HepG2 (cell line): ENCODE data around the gene ZBTB8B. TPM values are rescaled to one million over a fixed set of nuclear protein-coding genes. Genes with fewer than 3 reads are reported as not detected.

Experiments
- ATAC-seq: fragments of 200-7000 bp; cut with Tn5 transposase; 3 replicates; pipeline ENCODE4 v1.9.1; 2020; ENCODE audit warnings: mild to moderate bottlenecking, moderate library complexity
- BruUV-seq: library from RNA; stranded (reverse); fragments of 400-500 nt; replicated peaks from 2 replicates; lab custom pipeline; 2021; lab: Mats Ljungman, UMichigan
- CTCF ChIA-PET: fragments of 300-600 bp; formaldehyde crosslinking; extraction: SDS; loops from one replicate; lab custom pipeline; 2021; ENCODE audit warnings: low total read pairs, inconsistent platforms, low intra/inter-chr PET ratio; lab: Yijun Ruan, JAX
- POLR2A ChIA-PET: fragments of 350-600 bp; sonication (Branson Sonifier 250); formaldehyde crosslinking; loops from one replicate; lab custom pipeline; 2020; ENCODE audit warnings: antibody characterized with exemption, inconsistent platforms; lab: Yijun Ruan, JAX
- DNase-seq: peaks from one replicate; pipeline ENCODE4 v3.0.0-alpha.2; 2015; ENCODE audit warnings: low spot score
- FAIRE-seq: peaks from 3 replicates; lab custom pipeline; 2011; peaks lifted over from hg19 to GRCh38; lab: Jason Lieb, UNC
- H2AFZ ChIP-seq: one replicate; pipeline ENCODE4 v1.6.1; 2011; ENCODE audit warnings: low read length, inconsistent platforms
- H3K27ac ChIP-seq: fragments of 300-600 bp; 3 replicates; pipeline ENCODE4 v1.8.0; 2011; ENCODE audit warnings: mixed run types, mild to moderate bottlenecking, mixed read lengths, low read length, inconsistent platforms; ENCODE audit not compliant: insufficient read depth; ENCODE audit errors: extremely low read length
- H3K27me3 ChIP-seq, 2 experiments: fragments of 200-600 bp in 1 of 2; 2 replicates in 1 of 2; 3 replicates in 1 of 2; pipeline versions ENCODE4 v1.6.0 to v1.8.0; 2011; ENCODE audit warnings: low read length in 2 of 2, mild to moderate bottlenecking in 2 of 2, moderate library complexity in 2 of 2, inconsistent platforms in 1 of 2; ENCODE audit not compliant: insufficient read depth in 2 of 2, control insufficient read depth in 1 of 2
- H3K36me3 ChIP-seq, 2 experiments: fragments of 200-600 bp in 1 of 2; replicated peaks in 1 of 2; 2 replicates in 1 of 2; 3 replicates in 1 of 2; pipeline versions ENCODE4 v1.5.1 to v1.8.0; 2011; ENCODE audit warnings: low read length in 2 of 2, inconsistent platforms in 1 of 2; ENCODE audit not compliant: insufficient read depth in 2 of 2, control insufficient read depth in 1 of 2
- H3K4me1 ChIP-seq: 2 replicates; pipeline ENCODE4 v1.5.1; 2012; ENCODE audit warnings: low read length, inconsistent platforms; ENCODE audit not compliant: insufficient read depth
- H3K4me2 ChIP-seq: 2 replicates; pipeline ENCODE4 v1.6.0; 2011; ENCODE audit warnings: low read depth, low read length, inconsistent platforms
- H3K4me3 ChIP-seq, 3 experiments: fragments of 200-600 bp in 1 of 3; sonication (generic), shearing (Covaris generic) in 1 of 3; replicated peaks in 1 of 3; 2 replicates each; pipeline ENCODE4 v1.5.1; 2011 to 2016; ENCODE audit warnings: low read length in 3 of 3, inconsistent platforms in 2 of 3, low read depth in 2 of 3, mild to moderate bottlenecking in 2 of 3, control low read depth in 1 of 3, mixed read lengths in 1 of 3; ENCODE audit not compliant: insufficient read depth in 1 of 3
- H3K79me2 ChIP-seq: one replicate; pipeline ENCODE4 v1.6.1; 2011; ENCODE audit warnings: low read length, inconsistent platforms; ENCODE audit not compliant: insufficient read depth
- H3K9ac ChIP-seq: 2 replicates; pipeline ENCODE4 v1.6.0; 2011; ENCODE audit warnings: mild to moderate bottlenecking, low read depth, low read length, inconsistent platforms; ENCODE audit not compliant: insufficient read depth
- H3K9me3 ChIP-seq: 2 replicates; pipeline ENCODE4 v1.5.1; 2012; ENCODE audit warnings: mild to moderate bottlenecking, low read length
- H4K20me1 ChIP-seq: 2 replicates; pipeline ENCODE4 v1.6.0; 2011; ENCODE audit warnings: inconsistent platforms, mild to moderate bottlenecking, low read length, moderate library complexity; ENCODE audit not compliant: insufficient read depth
- HNRNPLL ChIP-seq: fragments of 200-400 bp; formaldehyde crosslinking; IDR thresholded peaks from 2 replicates; pipeline ENCODE4 v1.6.1; 2017; ENCODE audit warnings: mild to moderate bottlenecking, low read depth, low read length; ENCODE audit not compliant: poor library complexity, severe bottlenecking
- KLF12 ChIP-seq: sonication (generic); formaldehyde crosslinking; IDR thresholded peaks from 2 replicates; pipeline ENCODE4 v1.4.0; 2020; ENCODE audit warnings: missing genetic modification reagents, borderline replicate concordance
- TMF1 ChIP-seq: sonication (generic); formaldehyde crosslinking; IDR thresholded peaks from 2 replicates; pipeline ENCODE4 v1.8.1; 2022; ENCODE audit warnings: low read depth, missing genetic modification reagents
- UBTF ChIP-seq: sonication (generic); formaldehyde crosslinking; IDR thresholded peaks from 2 replicates; pipeline ENCODE4 v1.4.0; 2020; ENCODE audit warnings: mild to moderate bottlenecking, missing genetic modification reagents
- YEATS4 ChIP-seq: sonication (generic); formaldehyde crosslinking; IDR thresholded peaks from 2 replicates; pipeline ENCODE4 v1.4.0; 2020; ENCODE audit warnings: missing genetic modification reagents, borderline replicate concordance
- YY1 ChIP-seq: IDR thresholded peaks from 2 replicates; pipeline ENCODE4 v1.6.1; 2011; ENCODE audit warnings: low read length, low read depth, moderate library complexity, mild to moderate bottlenecking; ENCODE audit not compliant: insufficient read depth, insufficient replicate concordance
- ZFY ChIP-seq: sonication (generic); formaldehyde crosslinking; IDR thresholded peaks from 2 replicates; pipeline ENCODE4 v1.4.0; 2020; ENCODE audit warnings: missing genetic modification reagents
- ZNF142 ChIP-seq: sonication (generic); formaldehyde crosslinking; IDR thresholded peaks from 2 replicates; pipeline ENCODE4 v1.4.0; 2020; ENCODE audit warnings: missing genetic modification reagents
- ZNF607 ChIP-seq: sonication (generic); formaldehyde crosslinking; IDR thresholded peaks from 2 replicates; pipeline ENCODE4 v1.5.1; 2020; ENCODE audit warnings: missing genetic modification reagents, mild to moderate bottlenecking, borderline replicate concordance
- ZNF616 ChIP-seq: sonication (generic); formaldehyde crosslinking; IDR thresholded peaks from 2 replicates; pipeline ENCODE4 v1.5.0; 2020; ENCODE audit warnings: low read depth, mild to moderate bottlenecking, missing genetic modification reagents
- WGBS: methylation state at CpG from one replicate; pipeline ENCODE4 v1.1.6; 2017; ENCODE audit warnings: low lambda C conversion rate; 5-methylcytosine and 5-hydroxymethylcytosine counted together
- in situ Hi-C: cut with HindIII; loops from 2 replicates; pipeline ENCODE4 v1.10.0; 2017; ENCODE audit warnings: low pct_unique_long_range_greater_than_20kb; ENCODE audit not compliant: extremely low pct_ligation_motif_present
- intact Hi-C: fragments of 100-400 bp; cut with micrococcal nuclease; formaldehyde crosslinking; loops from one replicate; pipeline ENCODE4 v1.10.0; 2022; ENCODE audit not compliant: unreplicated experiment
- polyA plus RNA-seq, 8 experiments: library from polyadenylated mRNA; depleted of rRNA in 3 of 8; stranded (reverse) in 7 of 8; unstranded in 1 of 8; fragments of >200 nt; fragmentation: Illumina TruSeq in 4 of 8; extraction: Trizol in 4 of 8; gene quantifications; 2 replicates each; pipeline versions ENCODE4 v1.2.1 to v1.2.3, GENCODE V29; 2011 to 2016; ENCODE audit warnings: low read depth in 4 of 8, missing spikeins in 1 of 8, mixed read lengths in 1 of 8; ENCODE audit not compliant: insufficient read depth in 1 of 8
- total RNA-seq, 5 experiments: library from RNA; depleted of rRNA; stranded (reverse); fragments of >200 nt; fragmentation: Illumina TruSeq; extraction: Trizol; gene quantifications; 2 replicates each; pipeline ENCODE4 v1.2.3, GENCODE V29; 2016; ENCODE audit warnings: low read depth in 1 of 5
- TF ChIP-seq, protein P1 (sequence below): IDR thresholded peaks from 2 replicates; pipeline ENCODE4 v1.6.1; 2012; ENCODE audit warnings: inconsistent platforms

The ZBTB8B gene
- total and polyA plus RNA-seq, 2 of the 13 experiments (the other 11 are each of a cell fraction or from before 2014, with no cell fraction given) = under 0.01 to 0.02 TPM

- CTCF ChIA-PET = no interaction called here
- peaks cover 25% of the 10 kb centered on the region for H3K4me1 ChIP-seq
- no peaks in the 10 kb centered on the region for H4K20me1 ChIP-seq
- H3K4me2 ChIP-seq = peak overlapping the region; percentile 73
- ATAC-seq (peak; percentile 84), FAIRE-seq (no peak), DNase-seq (no peak)
- 4% methylated on average over 22 of the region's 99 CpGs for WGBS
- peaks cover 1 to 12% of the 10 kb centered on the region in 2 experiments; a peak in 3 of 5 replicates for H3K27me3 ChIP-seq
- no peaks in the 10 kb centered on the region for H3K36me3 ChIP-seq
- H3K4me3 ChIP-seq = peak overlapping the region; percentile 51 to 75 (median 68)
- no peaks in the 10 kb centered on the region for H3K79me2 ChIP-seq
- no peak overlapping the region for H3K27ac ChIP-seq
- peak overlapping the region; percentile 70 for H2AFZ ChIP-seq
- H3K9me3 ChIP-seq = no peaks in the 10 kb centered on the region
- POLR2A ChIA-PET = interaction anchor here (1.0 to 1.5 kb wide), 2 partner anchors 52 kb away, joined by 3 to 6 read pairs; no protein-coding TSS in a partner anchor
- BruUV-seq = no TSS peak
- intact Hi-C loops = no loop called here
- in situ Hi-C loops = no loop called here
- H3K9ac ChIP-seq = peak overlapping the region; percentile 66
- TF ChIP-seq YY1 = peak; percentile 88
- TF ChIP-seq ZNF616 = 0 out of 2 replicates have a peak, but pooled peaks have one; percentile 49
- TF ChIP-seq UBTF (CRISPR knock-in tag) = peak; percentile 75; the same call in 1 of the 2 replicates
- 0 out of 2 replicates have a peak, but pooled peaks have one; percentile 42 for TF ChIP-seq TMF1 (CRISPR knock-in tag)
- TF ChIP-seq ZNF142 (CRISPR knock-in tag) = peak; percentile 70; the same call in 1 of the 2 replicates
- TF ChIP-seq HNRNPLL = peak; percentile 31
- TF ChIP-seq KLF12 (CRISPR knock-in tag) = peak; percentile 59; the same call in 1 of the 2 replicates
- TF ChIP-seq, protein P1, sequence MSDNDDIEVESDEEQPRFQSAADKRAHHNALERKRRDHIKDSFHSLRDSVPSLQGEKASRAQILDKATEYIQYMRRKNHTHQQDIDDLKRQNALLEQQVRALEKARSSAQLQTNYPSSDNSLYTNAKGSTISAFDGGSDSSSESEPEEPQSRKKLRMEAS = 0 out of 2 replicates have a peak, but pooled peaks have one; percentile 10
- TF ChIP-seq ZFY = peak; percentile 70
- 0 out of 2 replicates have a peak, but pooled peaks have one; percentile 20 for TF ChIP-seq ZNF607 (CRISPR knock-in tag)
- TF ChIP-seq YEATS4 (CRISPR knock-in tag) = peak; percentile 58
Measured at GRCh38 chr1:32500387-32501209, 35.7 kb downstream of the ZBTB8B start.
